ENCODE measurements around the gene ARHGAP20. TPM values are rescaled to one million over a fixed set of nuclear protein-coding genes. Genes with fewer than 3 reads are reported as not detected.

Gene ARHGAP20
- total RNA-seq, 3 donors from 2014 or later: 0.03 to 0.08 TPM; not detected in 1

DNA sequence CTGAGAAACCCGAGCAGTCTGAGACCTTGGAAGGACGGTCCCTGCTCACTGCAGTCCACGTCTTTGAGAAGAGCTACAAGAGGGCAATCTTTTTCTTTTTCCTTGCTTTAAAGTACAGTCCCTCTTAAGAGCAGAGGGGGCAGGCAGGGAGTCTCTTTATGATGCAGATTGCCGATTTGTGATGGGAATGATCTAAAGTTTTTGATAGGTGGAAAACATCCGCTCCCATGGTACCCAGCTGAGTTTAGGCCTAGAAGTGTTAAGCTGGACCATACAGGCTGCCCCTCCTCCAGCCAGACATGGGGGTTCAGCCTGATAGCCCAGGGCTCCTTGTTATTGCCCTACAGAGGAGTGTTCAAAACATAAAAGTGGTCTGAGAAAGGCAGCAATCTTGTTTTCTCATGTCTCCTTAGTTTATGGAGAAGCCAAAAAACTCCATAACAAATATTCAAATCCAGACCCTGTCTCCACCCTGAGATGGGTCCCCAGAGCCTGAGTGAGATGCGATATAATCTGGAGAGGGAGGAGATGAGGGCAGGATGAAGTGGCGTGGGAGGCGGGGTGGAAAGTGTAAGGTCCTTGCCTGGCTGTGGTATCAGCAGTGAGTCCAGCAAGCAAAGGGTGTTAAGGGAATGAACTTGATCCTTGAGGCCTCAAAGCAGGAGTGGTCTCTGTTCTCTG lies 147.4 kb downstream of the ARHGAP20 start:
- peaks cover 2% of the 10 kb centered on the region for H3K4me1 Mint-ChIP-seq (ENCODE audit: low read depth)
- H3K36me3 Mint-ChIP-seq (ENCODE audit: insufficient read depth): no peaks in the 10 kb centered on the region
- ATAC-seq: no peak
- no peaks in the 10 kb centered on the region for H3K9me3 Mint-ChIP-seq
- no peak for DNase-seq
- H3K27me3 Mint-ChIP-seq (ENCODE audit: low read depth): peaks cover 8% of the 10 kb centered on the region
- H3K4me3 Mint-ChIP-seq: no peak overlapping the region

DNA sequence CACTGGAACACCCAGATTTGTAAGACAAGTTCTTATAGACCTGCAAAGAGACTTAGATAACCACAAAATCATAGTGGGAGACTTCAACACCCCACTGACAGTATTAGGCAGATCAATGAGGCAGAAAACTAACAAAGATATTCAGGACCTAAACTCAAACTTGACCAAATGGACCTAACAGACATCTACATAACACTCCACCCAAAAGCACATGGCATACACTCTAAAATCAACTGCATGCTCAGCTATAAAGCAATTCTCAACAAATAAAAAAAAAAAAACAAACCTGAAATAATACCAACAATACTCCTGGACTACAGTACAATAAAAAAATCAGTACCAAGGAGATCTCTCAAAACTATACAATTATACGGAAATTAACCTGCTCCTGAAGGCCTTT lies 167.5 kb downstream of the ARHGAP20 start:
- no peaks in the 10 kb centered on the region for H3K36me3 Mint-ChIP-seq (ENCODE audit: insufficient read depth)
- H3K27me3 Mint-ChIP-seq (ENCODE audit: low read depth): peaks cover 3% of the 10 kb centered on the region
- no peak for ATAC-seq
- H3K4me1 Mint-ChIP-seq (ENCODE audit: low read depth): no peaks in the 10 kb centered on the region
- H3K4me3 Mint-ChIP-seq: no peak overlapping the region
- no peak for DNase-seq
- peaks cover 15% of the 10 kb centered on the region for H3K9me3 Mint-ChIP-seq

- H3K36me3 Mint-ChIP-seq (ENCODE audit: insufficient read depth): no peaks in the 10 kb centered on the region
- H3K4me3 Mint-ChIP-seq: no peak overlapping the region
- H3K4me1 Mint-ChIP-seq (ENCODE audit: low read depth): peaks cover 3% of the 10 kb centered on the region
- DNase-seq (no peak), ATAC-seq (no peak)
- H3K27me3 Mint-ChIP-seq (ENCODE audit: low read depth): peaks cover 6% of the 10 kb centered on the region
- peaks cover 3% of the 10 kb centered on the region for H3K9me3 Mint-ChIP-seq
Measured at GRCh38 chr11:110538154-110538553, 174.1 kb downstream of the ARHGAP20 start.

GRCh38 chr11:110530900-110531741 lies 181.1 kb downstream of the ARHGAP20 start:
- Mint-ChIP-seq H3K4me3 (no peak overlapping the region), H3K9me3 (peaks cover 22% of the 10 kb centered on the region), H3K4me1 (ENCODE audit: low read depth) (peaks cover 6% of the 10 kb centered on the region), H3K27me3 (ENCODE audit: low read depth) (peaks cover 3% of the 10 kb centered on the region), H3K36me3 (ENCODE audit: insufficient read depth) (no peaks in the 10 kb centered on the region)
- DNase-seq (no peak), ATAC-seq (no peak)

- no peak for DNase-seq
- no peaks in the 10 kb centered on the region for H3K27me3 Mint-ChIP-seq (ENCODE audit: low read depth)
- peaks cover 19% of the 10 kb centered on the region for H3K9me3 Mint-ChIP-seq
- peaks cover 6% of the 10 kb centered on the region for H3K4me1 Mint-ChIP-seq (ENCODE audit: low read depth)
- H3K4me3 Mint-ChIP-seq: no peak overlapping the region
- ATAC-seq: no peak
- H3K36me3 Mint-ChIP-seq (ENCODE audit: insufficient read depth): no peaks in the 10 kb centered on the region
Measured at GRCh38 chr11:110529043-110529442, 183.2 kb downstream of the ARHGAP20 start.

GRCh38 chr11:110527146-110527545 lies 185.1 kb downstream of the ARHGAP20 start:
- Mint-ChIP-seq H3K4me1 (ENCODE audit: low read depth) (peaks cover 12% of the 10 kb centered on the region), H3K36me3 (ENCODE audit: insufficient read depth) (no peaks in the 10 kb centered on the region), H3K4me3 (no peak overlapping the region), H3K27me3 (ENCODE audit: low read depth) (no peaks in the 10 kb centered on the region), H3K9me3 (peaks cover 19% of the 10 kb centered on the region)
- no peak for ATAC-seq
- DNase-seq: no peak
